NCI-H1417 treated with DMSO at 0.1 percent for 48 hours (cell line): Measurements from ENCODE around the gene ARHGAP26.
"Not testable (repeated sequence)": the region's sequence is repeated elsewhere in the genome, so short reads cannot be mapped to it uniquely, and the experiment has no call there.

Source experiments
- DNase-seq: peaks from one replicate; lab custom pipeline; 2025; lab: John Stamatoyannopoulos, UW

The ARHGAP26 gene

GRCh38 chr5:142930395-142931110 is 160.4 kb downstream of the ARHGAP26 start:
- no peak for DNase-seq

GRCh38 chr5:142931896-142932686 is 161.9 kb downstream of the ARHGAP26 start:
- DNase-seq: no peak

- no peak for DNase-seq
Observed at GRCh38 chr5:142934051-142934762, 164.0 kb downstream of the ARHGAP26 start.

- DNase-seq: no peak
Observed at GRCh38 chr5:142935014-142935413, 164.8 kb downstream of the ARHGAP26 start.

GRCh38 chr5:142937374-142937773 is 167.2 kb downstream of the ARHGAP26 start:
- DNase-seq: no peak

GRCh38 chr5:142938266-142938880 is 168.2 kb downstream of the ARHGAP26 start:
- DNase-seq: no peak

- DNase-seq: no peak
Observed at GRCh38 chr5:142939006-142939405, 168.8 kb downstream of the ARHGAP26 start.

- DNase-seq: no peak
Observed at GRCh38 chr5:142939884-142940283, 169.7 kb downstream of the ARHGAP26 start.

- DNase-seq: no peak
Observed at GRCh38 chr5:142941245-142941644, 171.1 kb downstream of the ARHGAP26 start.

- no peak for DNase-seq
Observed at GRCh38 chr5:142942901-142943300, 172.7 kb downstream of the ARHGAP26 start.

GRCh38 chr5:142944140-142944539 is 174.0 kb downstream of the ARHGAP26 start:
- DNase-seq: no peak

- DNase-seq: no peak
Observed at GRCh38 chr5:142945321-142945720, 175.1 kb downstream of the ARHGAP26 start.

- DNase-seq: no peak
Observed at GRCh38 chr5:142945845-142946244, 175.7 kb downstream of the ARHGAP26 start.

- DNase-seq: no peak
Observed at GRCh38 chr5:142946547-142947426, 176.6 kb downstream of the ARHGAP26 start.

GRCh38 chr5:142947427-142947709 is 177.2 kb downstream of the ARHGAP26 start:
- DNase-seq: no peak

- DNase-seq: no peak
Observed at GRCh38 chr5:142952229-142952628, 182.1 kb downstream of the ARHGAP26 start.

GRCh38 chr5:142952871-142953270 is 182.7 kb downstream of the ARHGAP26 start:
- not testable (repeated sequence) for DNase-seq

- DNase-seq: no peak
Observed at GRCh38 chr5:142954455-142954854, 184.3 kb downstream of the ARHGAP26 start.

- no peak for DNase-seq
Observed at GRCh38 chr5:142955628-142956027, 185.5 kb downstream of the ARHGAP26 start.

GRCh38 chr5:142957528-142957927 is 187.4 kb downstream of the ARHGAP26 start:
- DNase-seq: no peak

- no peak for DNase-seq
Observed at GRCh38 chr5:142958944-142959682, 188.9 kb downstream of the ARHGAP26 start.
